Measurements from ENCODE around the gene ASB14.

ASB14 gene

DNA sequence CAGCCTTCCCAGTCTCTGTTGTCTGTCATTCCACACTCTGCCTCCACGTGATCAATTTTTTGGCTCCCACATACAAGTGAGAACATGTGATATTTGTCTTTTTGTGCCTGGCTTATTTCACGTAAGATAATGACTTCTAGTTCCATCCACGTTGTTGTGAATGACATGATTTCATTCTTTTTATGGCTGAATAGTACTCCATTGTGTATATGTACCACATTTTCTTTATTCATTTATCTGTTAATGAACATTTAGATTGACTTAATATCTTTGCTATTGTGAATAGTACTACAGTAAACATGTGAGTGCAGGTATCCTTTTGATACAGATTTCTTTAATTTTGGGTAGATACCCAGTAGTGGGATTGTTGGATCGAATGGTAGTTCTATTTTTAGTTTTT, 31.4 kb downstream of the ASB14 start:
- H3K4me1 ChIP-seq (ENCODE audit: low read length): no peaks in the 10 kb centered on the region
- DNase-seq: no peak
- no peaks in the 10 kb centered on the region for H3K79me2 ChIP-seq (ENCODE audit: low read length)
- H3K27ac ChIP-seq (ENCODE audit: low read length): no peak overlapping the region
- H3K36me3 ChIP-seq (replicated peaks; ENCODE audit: insufficient read depth, low read length): no peaks in the 10 kb centered on the region; the same call in 1 of the 2 replicates
- H3K9me2 ChIP-seq (replicated peaks; ENCODE audit: insufficient read depth, low read length): no peaks in the 10 kb centered on the region
- H3K9me3 ChIP-seq (replicated peaks; ENCODE audit: insufficient read depth, low read length): no peaks in the 10 kb centered on the region
- H3F3A ChIP-seq (ENCODE audit: insufficient read depth, low read length): no peaks in the 10 kb centered on the region
- H3K27me3 ChIP-seq (replicated peaks; ENCODE audit: insufficient read depth, low read length): no peaks in the 10 kb centered on the region
- no peak overlapping the region for H3K4me3 ChIP-seq (ENCODE audit: low read length)
- no peak overlapping the region for H3K9ac ChIP-seq (ENCODE audit: low read length)
- no peak overlapping the region for H3K4me2 ChIP-seq (ENCODE audit: low read depth, low read length)
- TF ChIP-seq EZH2 (optimal IDR thresholded peaks at IDR 0.05; ENCODE audit: low read depth, low read length) (no peak), EZH2phosphoT487 (IDR thresholded peaks at IDR 0.05; ENCODE audit: low read length) (no peak)
- TF ChIP-seq, protein P1, sequence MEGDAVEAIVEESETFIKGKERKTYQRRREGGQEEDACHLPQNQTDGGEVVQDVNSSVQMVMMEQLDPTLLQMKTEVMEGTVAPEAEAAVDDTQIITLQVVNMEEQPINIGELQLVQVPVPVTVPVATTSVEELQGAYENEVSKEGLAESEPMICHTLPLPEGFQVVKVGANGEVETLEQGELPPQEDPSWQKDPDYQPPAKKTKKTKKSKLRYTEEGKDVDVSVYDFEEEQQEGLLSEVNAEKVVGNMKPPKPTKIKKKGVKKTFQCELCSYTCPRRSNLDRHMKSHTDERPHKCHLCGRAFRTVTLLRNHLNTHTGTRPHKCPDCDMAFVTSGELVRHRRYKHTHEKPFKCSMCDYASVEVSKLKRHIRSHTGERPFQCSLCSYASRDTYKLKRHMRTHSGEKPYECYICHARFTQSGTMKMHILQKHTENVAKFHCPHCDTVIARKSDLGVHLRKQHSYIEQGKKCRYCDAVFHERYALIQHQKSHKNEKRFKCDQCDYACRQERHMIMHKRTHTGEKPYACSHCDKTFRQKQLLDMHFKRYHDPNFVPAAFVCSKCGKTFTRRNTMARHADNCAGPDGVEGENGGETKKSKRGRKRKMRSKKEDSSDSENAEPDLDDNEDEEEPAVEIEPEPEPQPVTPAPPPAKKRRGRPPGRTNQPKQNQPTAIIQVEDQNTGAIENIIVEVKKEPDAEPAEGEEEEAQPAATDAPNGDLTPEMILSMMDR (IDR thresholded peaks at IDR 0.05; ENCODE audit: low read length): no peak
- no peak overlapping the region for H2AFZ ChIP-seq (ENCODE audit: low read length)
- H4K20me1 ChIP-seq (ENCODE audit: insufficient read depth, low read length): no peaks in the 10 kb centered on the region

DNA sequence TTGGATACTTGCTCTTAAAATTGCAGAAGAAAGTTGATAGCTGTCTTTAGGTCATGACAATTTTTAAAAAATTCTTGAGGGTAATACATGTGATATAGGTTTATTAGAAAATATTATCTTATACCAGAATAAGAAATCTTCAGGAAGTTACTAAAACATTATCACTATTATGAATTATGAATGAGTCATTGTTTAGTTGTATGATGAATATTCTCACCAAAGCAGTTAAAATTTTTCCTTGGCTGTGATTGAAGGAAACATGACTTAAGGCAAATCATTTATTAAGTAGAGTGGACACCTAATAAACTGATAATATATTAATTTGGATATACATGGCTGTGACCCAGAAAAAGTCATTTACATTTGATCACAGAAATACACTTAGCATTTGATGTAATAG, 34.8 kb downstream of the ASB14 start:
- Histone ChIP-seq H3K4me2 (ENCODE audit: low read depth, low read length) (no peak overlapping the region), H3K27me3 (replicated peaks; ENCODE audit: insufficient read depth, low read length) (no peaks in the 10 kb centered on the region), H3K9me3 (replicated peaks; ENCODE audit: insufficient read depth, low read length) (no peaks in the 10 kb centered on the region), H3K4me3 (ENCODE audit: low read length) (no peak overlapping the region), H3K79me2 (ENCODE audit: low read length) (no peaks in the 10 kb centered on the region), H3K9me2 (replicated peaks; ENCODE audit: insufficient read depth, low read length) (no peaks in the 10 kb centered on the region), H3K27ac (ENCODE audit: low read length) (no peak overlapping the region), H3F3A (ENCODE audit: insufficient read depth, low read length) (no peaks in the 10 kb centered on the region), H4K20me1 (ENCODE audit: insufficient read depth, low read length) (no peaks in the 10 kb centered on the region), H3K4me1 (ENCODE audit: low read length) (no peaks in the 10 kb centered on the region), H3K9ac (ENCODE audit: low read length) (no peak overlapping the region), H2AFZ (ENCODE audit: low read length) (no peak overlapping the region), H3K36me3 (replicated peaks; ENCODE audit: insufficient read depth, low read length) (no peaks in the 10 kb centered on the region; the same call in 1 of the 2 replicates)
- TF ChIP-seq EZH2phosphoT487 (IDR thresholded peaks at IDR 0.05; ENCODE audit: low read length) (no peak), EZH2 (optimal IDR thresholded peaks at IDR 0.05; ENCODE audit: low read depth, low read length) (no peak)
- TF ChIP-seq, protein P1 (IDR thresholded peaks at IDR 0.05; ENCODE audit: low read length): no peak
- no peak for DNase-seq

DNA sequence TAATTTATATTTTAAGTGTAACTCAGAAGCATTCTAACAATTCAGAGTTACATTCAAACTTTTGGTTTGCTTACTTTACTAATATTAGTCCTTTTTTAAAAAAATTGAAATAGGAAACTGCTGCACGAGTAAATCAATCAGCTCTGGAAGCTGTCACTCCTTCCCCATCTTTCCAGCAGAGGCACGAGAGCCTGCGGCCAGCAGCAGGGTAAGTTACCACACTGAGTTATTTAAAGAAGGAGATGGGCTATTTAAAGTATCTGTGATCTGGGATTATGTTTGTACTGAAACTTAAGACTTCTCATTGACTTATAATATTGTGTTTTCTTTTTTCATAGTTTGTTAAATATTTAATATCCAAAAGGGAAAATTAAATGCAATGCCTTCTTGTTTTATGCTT, 35.6 kb downstream of the ASB14 start:
- no peaks in the 10 kb centered on the region for H3K4me1 ChIP-seq (ENCODE audit: low read length)
- TF ChIP-seq, protein P1 (IDR thresholded peaks at IDR 0.05; ENCODE audit: low read length): no peak
- TF ChIP-seq EZH2 (optimal IDR thresholded peaks at IDR 0.05; ENCODE audit: low read depth, low read length): no peak
- no peak for TF ChIP-seq EZH2phosphoT487 (IDR thresholded peaks at IDR 0.05; ENCODE audit: low read length)
- H3K4me2 ChIP-seq (ENCODE audit: low read depth, low read length): no peak overlapping the region
- H2AFZ ChIP-seq (ENCODE audit: low read length): no peak overlapping the region
- no peaks in the 10 kb centered on the region for H3K9me2 ChIP-seq (replicated peaks; ENCODE audit: insufficient read depth, low read length)
- H3K27ac ChIP-seq (ENCODE audit: low read length): no peak overlapping the region
- no peaks in the 10 kb centered on the region for H3K79me2 ChIP-seq (ENCODE audit: low read length)
- no peaks in the 10 kb centered on the region for H4K20me1 ChIP-seq (ENCODE audit: insufficient read depth, low read length)
- no peaks in the 10 kb centered on the region; the same call in 1 of the 2 replicates for H3K36me3 ChIP-seq (replicated peaks; ENCODE audit: insufficient read depth, low read length)
- no peaks in the 10 kb centered on the region for H3K9me3 ChIP-seq (replicated peaks; ENCODE audit: insufficient read depth, low read length)
- no peaks in the 10 kb centered on the region for H3F3A ChIP-seq (ENCODE audit: insufficient read depth, low read length)
- H3K4me3 ChIP-seq (ENCODE audit: low read length): no peak overlapping the region
- no peak for DNase-seq
- no peak overlapping the region for H3K9ac ChIP-seq (ENCODE audit: low read length)
- no peaks in the 10 kb centered on the region for H3K27me3 ChIP-seq (replicated peaks; ENCODE audit: insufficient read depth, low read length)

Data from MM.1S (cell line).